ENCODE results near the gene MYOC. TPM values are rescaled to one million over a fixed set of nuclear protein-coding genes. Genes with fewer than 3 reads are reported as not detected.

Gene MYOC
- total and polyA plus RNA-seq, 7 experiments from 2014 or later: not detected

- no peaks in the 10 kb centered on the region for H3K9me3 ChIP-seq (ENCODE audit: control insufficient read depth in 2 of 3, low read length in 3 of 3)
- no peak overlapping the region for H3K27ac ChIP-seq (ENCODE audit: low read depth, low read length)
- Mint-ChIP-seq H3K9me3 (no peaks in the 10 kb centered on the region), H3K27ac (no peak overlapping the region), H3K27me3 (peaks cover 0 to 37% (median 11%) of the 10 kb centered on the region in 5 donors), H3K4me1 (peaks cover 9 to 12% (median 10%) of the 10 kb centered on the region in 7 donors), H3K4me3 (no peak overlapping the region), H3K36me3 (no peaks in the 10 kb centered on the region)
- ChIA-PET CTCF (interaction anchor here (0.8 to 1.0 kb wide), 2 partner anchors 10 to 87 kb away, joined by 3 read pairs; no protein-coding TSS in a partner anchor), POLR2A (interaction anchor here (0.7 kb wide), 1 partner anchor 124 kb away, joined by 5 read pairs; no protein-coding TSS in a partner anchor)
- ATAC-seq (no peak), DNase-seq (no peak)
- H3K27me3 ChIP-seq (ENCODE audit: control insufficient read depth in 2 of 2, insufficient read depth in 2 of 2, low read length in 2 of 2): no peaks in the 10 kb centered on the region
- intact Hi-C loops (cut with micrococcal nuclease): loop anchor here (2.0 to 10.0 kb wide), 3 partner anchors 330 to 770 kb away; partner anchors contain the start of gene C1orf105 (in 1 of the 2)
- no peak overlapping the region for H3K4me3 ChIP-seq (ENCODE audit: low read length)
- H3K36me3 ChIP-seq (ENCODE audit: control insufficient read depth in 2 of 3, insufficient read depth in 3 of 3, low read length in 3 of 3): no peaks in the 10 kb centered on the region
- H3K4me1 ChIP-seq (ENCODE audit: control insufficient read depth in 2 of 2, insufficient read depth in 2 of 2, low read length in 2 of 2): peaks cover 3 to 5% of the 10 kb centered on the region in 2 donors
Measured at GRCh38 chr1:171654201-171654941, 1.9 kb upstream of the MYOC start.

- no peak overlapping the region for H3K4me3 ChIP-seq (ENCODE audit: low read length)
- H3K36me3 Mint-ChIP-seq: no peaks in the 10 kb centered on the region
- ChIA-PET CTCF (no interaction called here), POLR2A (no interaction called here)
- ATAC-seq: no peak
- peaks cover 0 to 37% (median 11%) of the 10 kb centered on the region in 5 donors for H3K27me3 Mint-ChIP-seq
- H3K4me1 Mint-ChIP-seq: peaks cover 9 to 12% (median 10%) of the 10 kb centered on the region in 7 donors
- no peaks in the 10 kb centered on the region for H3K9me3 Mint-ChIP-seq
- no peak for DNase-seq
- H3K4me3 Mint-ChIP-seq: no peak overlapping the region
- H3K4me1 ChIP-seq (ENCODE audit: control insufficient read depth in 2 of 2, insufficient read depth in 2 of 2, low read length in 2 of 2): peaks cover 3 to 5% of the 10 kb centered on the region in 2 donors
- intact Hi-C loops (cut with micrococcal nuclease): loop anchor here (2.0 to 10.0 kb wide), 3 partner anchors 331 to 771 kb away; partner anchors contain the start of gene C1orf105 (in 1 of the 2)
- H3K27ac ChIP-seq (ENCODE audit: low read depth, low read length): no peak overlapping the region
- no peaks in the 10 kb centered on the region for H3K9me3 ChIP-seq (ENCODE audit: control insufficient read depth in 2 of 3, low read length in 3 of 3)
- H3K36me3 ChIP-seq (ENCODE audit: control insufficient read depth in 2 of 3, insufficient read depth in 3 of 3, low read length in 3 of 3): no peaks in the 10 kb centered on the region
- H3K27ac Mint-ChIP-seq: no peak overlapping the region
- no peaks in the 10 kb centered on the region for H3K27me3 ChIP-seq (ENCODE audit: control insufficient read depth in 2 of 2, insufficient read depth in 2 of 2, low read length in 2 of 2)
Measured at GRCh38 chr1:171653796-171654195, 1.3 kb upstream of the MYOC start.

DNA sequence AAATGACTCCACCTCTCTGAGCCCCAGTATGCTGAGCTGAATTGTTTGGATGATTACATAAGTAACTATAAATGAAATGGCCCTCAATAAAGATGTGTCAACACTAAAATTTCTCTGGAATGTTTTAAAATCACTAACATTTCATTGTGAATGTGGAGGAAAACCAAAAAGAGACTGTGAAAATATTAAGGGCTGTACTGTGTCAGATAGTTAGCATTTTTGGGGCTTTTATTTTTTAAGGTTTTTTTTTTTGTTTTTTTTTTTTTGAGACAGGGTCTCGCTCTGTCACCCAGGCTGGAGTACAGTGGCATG is 6.3 kb downstream of the MYOC start:
- Histone ChIP-seq H3K4me3 (ENCODE audit: low read length) (no peak overlapping the region), H3K27ac (ENCODE audit: low read depth, low read length) (no peak overlapping the region), H3K36me3 (ENCODE audit: control insufficient read depth in 2 of 3, insufficient read depth in 3 of 3, low read length in 3 of 3) (no peaks in the 10 kb centered on the region), H3K27me3 (ENCODE audit: control insufficient read depth in 2 of 2, insufficient read depth in 2 of 2, low read length in 2 of 2) (no peaks in the 10 kb centered on the region), H3K9me3 (ENCODE audit: control insufficient read depth in 2 of 3, low read length in 3 of 3) (no peaks in the 10 kb centered on the region), H3K4me1 (ENCODE audit: control insufficient read depth in 2 of 2, insufficient read depth in 2 of 2, low read length in 2 of 2) (peaks cover 0 to 4% of the 10 kb centered on the region in 2 donors)
- Mint-ChIP-seq H3K27ac (no peak overlapping the region), H3K4me1 (peaks cover 4 to 12% (median 6%) of the 10 kb centered on the region in 7 donors), H3K9me3 (no peaks in the 10 kb centered on the region), H3K4me3 (no peak overlapping the region), H3K27me3 (peaks cover 0 to 16% (median 0%) of the 10 kb centered on the region in 5 donors), H3K36me3 (no peaks in the 10 kb centered on the region)
- ChIA-PET CTCF (interaction anchor here (0.8 to 2.1 kb wide), 3 partner anchors 336 to 1758 kb away, joined by 3 to 21 read pairs (median 3); no protein-coding TSS in a partner anchor), POLR2A (no interaction called here)
- DNase-seq (no peak), ATAC-seq (no peak)
- intact Hi-C loops (cut with micrococcal nuclease): loop anchor here in 1 of 2 donors (5.0 kb wide), 1 partner anchor 196 kb away; the partner anchor contains the start of gene DNM3

GRCh38 chr1:171645553-171646248 is 6.8 kb downstream of the MYOC start:
- intact Hi-C loops (cut with micrococcal nuclease): loop anchor here (1.0 to 5.0 kb wide), 5 partner anchors 96 to 340 kb away; partner anchors contain the start of genes DNM3 (in 1 of the 2) and PRRC2C (in 1 of the 2)
- H3K27ac ChIP-seq (ENCODE audit: low read depth, low read length): no peak overlapping the region
- Mint-ChIP-seq H3K27me3 (peaks cover 0 to 11% (median 0%) of the 10 kb centered on the region in 5 donors), H3K27ac (no peak overlapping the region), H3K4me1 (peaks cover 4 to 12% (median 6%) of the 10 kb centered on the region in 7 donors), H3K9me3 (no peaks in the 10 kb centered on the region), H3K4me3 (no peak overlapping the region), H3K36me3 (no peaks in the 10 kb centered on the region)
- H3K4me1 ChIP-seq (ENCODE audit: control insufficient read depth in 2 of 2, insufficient read depth in 2 of 2, low read length in 2 of 2): peaks cover 0 to 4% of the 10 kb centered on the region in 2 donors
- no peak overlapping the region for H3K4me3 ChIP-seq (ENCODE audit: low read length)
- H3K9me3 ChIP-seq (ENCODE audit: control insufficient read depth in 2 of 3, low read length in 3 of 3): no peaks in the 10 kb centered on the region
- DNase-seq: no peak
- no peak for ATAC-seq
- POLR2A ChIA-PET: no interaction called here
- no peaks in the 10 kb centered on the region for H3K27me3 ChIP-seq (ENCODE audit: control insufficient read depth in 2 of 2, insufficient read depth in 2 of 2, low read length in 2 of 2)
- CTCF ChIA-PET: interaction anchor here (0.8 to 2.1 kb wide), 5 partner anchors 142 to 1758 kb away, joined by 3 to 21 read pairs (median 3); no protein-coding TSS in a partner anchor
- no peaks in the 10 kb centered on the region for H3K36me3 ChIP-seq (ENCODE audit: control insufficient read depth in 2 of 3, insufficient read depth in 3 of 3, low read length in 3 of 3)

DNA sequence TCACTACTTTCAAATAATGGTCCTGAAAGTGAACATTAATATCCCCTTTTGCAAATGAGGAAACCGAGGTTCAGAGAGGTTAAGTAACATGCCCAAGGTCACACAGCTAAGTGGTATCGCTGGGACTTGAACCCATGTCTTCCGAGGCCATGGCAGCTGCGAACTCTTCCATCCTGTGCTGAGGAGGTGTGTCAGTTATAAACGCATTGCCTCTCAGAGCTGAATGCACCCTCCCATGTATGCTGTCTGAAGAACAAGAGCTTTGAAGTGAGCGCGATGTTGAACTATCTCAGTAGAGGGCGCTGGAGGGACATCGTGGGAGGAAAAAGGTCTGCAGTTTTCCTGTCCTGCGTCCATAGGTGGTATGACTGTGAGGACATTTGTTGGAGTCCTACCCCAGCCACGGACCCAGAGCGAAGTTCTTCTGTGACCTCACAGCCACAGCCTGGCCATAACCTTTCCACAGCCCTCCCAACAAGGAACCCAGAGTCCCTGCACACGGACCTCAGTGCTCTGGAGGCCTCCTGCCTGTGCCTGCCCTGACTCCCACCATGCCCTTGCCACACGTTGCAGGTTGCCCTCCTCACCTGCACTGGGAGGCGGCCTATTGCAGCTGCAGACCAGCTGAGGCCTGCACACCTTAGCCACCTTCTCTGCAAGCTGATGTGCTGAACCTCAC is 7.5 kb downstream of the MYOC start:
- Mint-ChIP-seq H3K9me3 (no peaks in the 10 kb centered on the region), H3K36me3 (no peaks in the 10 kb centered on the region), H3K27me3 (peaks cover 0 to 9% (median 0%) of the 10 kb centered on the region in 5 donors), H3K4me1 (peaks cover 4 to 12% (median 6%) of the 10 kb centered on the region in 7 donors), H3K4me3 (peak overlapping the region in 4 of 10 donors; percentile 2 to 27 (median 14)), H3K27ac (peak overlapping the region in 3 of 9 donors; percentile 42 to 82 (median 77))
- POLR2A ChIA-PET: no interaction called here
- H3K4me1 ChIP-seq (ENCODE audit: control insufficient read depth in 2 of 2, insufficient read depth in 2 of 2, low read length in 2 of 2): peaks cover 0 to 4% of the 10 kb centered on the region in 2 donors
- H3K27me3 ChIP-seq (ENCODE audit: control insufficient read depth in 2 of 2, insufficient read depth in 2 of 2, low read length in 2 of 2): no peaks in the 10 kb centered on the region
- H3K27ac ChIP-seq (ENCODE audit: low read depth, low read length): no peak overlapping the region
- peak; percentile 19 to 73 (median 62) for DNase-seq
- H3K4me3 ChIP-seq (ENCODE audit: low read length): no peak overlapping the region
- no peaks in the 10 kb centered on the region for H3K36me3 ChIP-seq (ENCODE audit: control insufficient read depth in 2 of 3, insufficient read depth in 3 of 3, low read length in 3 of 3)
- CTCF ChIA-PET: interaction anchor here (0.5 to 2.1 kb wide), 8 partner anchors 10 to 457 kb away, joined by 3 to 21 read pairs (median 3); no protein-coding TSS in a partner anchor
- intact Hi-C loops (cut with micrococcal nuclease): loop anchor here (1.0 to 5.0 kb wide), 5 partner anchors 96 to 340 kb away; partner anchors contain the start of genes DNM3 (in 1 of the 2) and PRRC2C (in 1 of the 2)
- H3K9me3 ChIP-seq (ENCODE audit: control insufficient read depth in 2 of 3, low read length in 3 of 3): no peaks in the 10 kb centered on the region
- peak; percentile 90 for ATAC-seq

DNA sequence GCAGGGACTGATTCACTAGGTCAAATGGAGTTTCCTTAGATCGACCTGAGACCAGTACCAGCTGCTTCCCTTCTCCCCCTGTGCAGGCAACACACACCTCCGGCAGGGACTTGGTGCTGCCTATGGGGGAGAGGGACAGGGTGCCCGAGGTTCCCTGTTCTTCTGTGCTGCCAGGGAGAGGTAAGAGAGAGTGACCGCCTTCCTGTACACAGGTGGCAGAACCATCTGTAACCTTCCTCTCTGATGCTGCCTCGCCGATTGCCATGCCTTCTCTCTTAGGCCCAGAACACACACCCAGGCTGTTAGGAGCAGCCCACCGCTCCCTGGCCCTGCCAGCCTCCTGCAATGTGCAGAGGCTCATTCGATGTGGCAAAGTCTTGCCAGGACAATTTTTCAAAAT is 9.3 kb downstream of the MYOC start:
- no peaks in the 10 kb centered on the region for H3K36me3 ChIP-seq (ENCODE audit: control insufficient read depth in 2 of 3, insufficient read depth in 3 of 3, low read length in 3 of 3)
- no peak overlapping the region for H3K27ac ChIP-seq (ENCODE audit: low read depth, low read length)
- Mint-ChIP-seq H3K27ac (no peak overlapping the region), H3K4me1 (peaks cover 4 to 12% (median 6%) of the 10 kb centered on the region in 7 donors), H3K9me3 (no peaks in the 10 kb centered on the region), H3K27me3 (peaks cover 0 to 7% (median 0%) of the 10 kb centered on the region in 5 donors), H3K4me3 (no peak overlapping the region), H3K36me3 (no peaks in the 10 kb centered on the region)
- H3K27me3 ChIP-seq (ENCODE audit: control insufficient read depth in 2 of 2, insufficient read depth in 2 of 2, low read length in 2 of 2): no peaks in the 10 kb centered on the region
- CTCF ChIA-PET: interaction anchor here (0.6 kb wide), 2 partner anchors 22 to 756 kb away, joined by 3 read pairs; no protein-coding TSS in a partner anchor
- intact Hi-C loops (cut with micrococcal nuclease): no loop called here
- peaks cover 0 to 4% of the 10 kb centered on the region in 2 donors for H3K4me1 ChIP-seq (ENCODE audit: control insufficient read depth in 2 of 2, insufficient read depth in 2 of 2, low read length in 2 of 2)
- POLR2A ChIA-PET: no interaction called here
- ATAC-seq: no peak
- no peak for DNase-seq
- no peak overlapping the region for H3K4me3 ChIP-seq (ENCODE audit: low read length)
- H3K9me3 ChIP-seq (ENCODE audit: control insufficient read depth in 2 of 3, low read length in 3 of 3): no peaks in the 10 kb centered on the region

Data from naive thymus-derived CD4-positive, alpha-beta T cell (primary cell).